Diencephalon (tissue), 1 donor: ENCODE data around the gene PCSK1. TPM values are rescaled to one million over a fixed set of nuclear protein-coding genes. Genes with fewer than 3 reads are reported as not detected.

ENCODE experiments used
- total RNA-seq: library from RNA; depleted of rRNA; stranded (reverse); fragments of >200 nt; gene quantifications from one replicate; pipeline ENCODE4 v1.2.3, GENCODE V29; 2014

PCSK1 gene
- 19.1 TPM for total RNA-seq

GRCh38 chr5:96433066-96433447 is at the start of gene PCSK1:
Gene PCSK1 (minus strand): TSS chr5:96433248. CDS start chr5:96433042, 206 bp downstream.

Other genes with a start within 250 kb of the PCSK1 start
- gene CAST, start 229.1 kb upstream of the PCSK1 start, total RNA-seq = 30.2 TPM